ENCODE results near the gene AMER2. TPM values are rescaled to one million over a fixed set of nuclear protein-coding genes. Genes with fewer than 3 reads are reported as not detected.

The AMER2 gene
- total and polyA plus RNA-seq, 2 donors (not counting 1 experiment from before 2014, with no cell fraction given): not detected

DNA sequence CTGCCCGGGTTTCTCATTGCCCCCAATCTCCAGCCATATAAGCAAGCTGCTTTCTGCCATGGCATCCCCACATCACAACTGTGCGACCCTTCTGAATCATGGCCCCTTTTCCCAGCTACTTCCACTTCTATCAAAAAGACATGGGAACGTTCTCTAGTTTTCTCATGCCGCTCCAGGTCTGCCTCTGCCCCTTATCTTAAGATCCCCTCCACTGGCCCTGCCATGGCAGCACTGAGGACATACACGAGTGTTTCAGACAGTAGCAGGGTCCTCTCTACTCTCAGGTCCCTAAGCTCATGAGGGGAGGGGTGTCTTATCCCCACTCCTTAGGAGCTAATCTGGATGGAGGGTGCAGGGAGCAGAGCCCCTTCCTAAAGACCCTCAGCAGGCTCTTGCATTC lies 5.5 kb upstream of the AMER2 start:
- H3K36me3 ChIP-seq (replicated peaks in 1 of 2; ENCODE audit: control extremely low read depth in 1 of 2, control insufficient read depth in 1 of 2, extremely low read depth in 1 of 2, insufficient read depth in 2 of 2, low read length in 1 of 2): no peaks in the 10 kb centered on the region
- intact Hi-C loops (cut with micrococcal nuclease): no loop called here
- peaks cover 6% of the 10 kb centered on the region for H3K9me3 Mint-ChIP-seq (ENCODE audit: insufficient read depth)
- no peak overlapping the region for H3K4me2 ChIP-seq (replicated peaks; ENCODE audit: low read depth, low read length, poor library complexity, severe bottlenecking)
- H3K27ac ChIP-seq (ENCODE audit: low read length in 2 of 2): no peak overlapping the region
- H3K4me3 Mint-ChIP-seq: no peak overlapping the region
- no peak overlapping the region for H3K9ac ChIP-seq (ENCODE audit: low read length)
- no peak for TF ChIP-seq EZH2 (IDR thresholded peaks at IDR 0.05; ENCODE audit: borderline replicate concordance, insufficient read depth, low read depth, low read length, poor library complexity, severe bottlenecking)
- TF ChIP-seq, protein P1, sequence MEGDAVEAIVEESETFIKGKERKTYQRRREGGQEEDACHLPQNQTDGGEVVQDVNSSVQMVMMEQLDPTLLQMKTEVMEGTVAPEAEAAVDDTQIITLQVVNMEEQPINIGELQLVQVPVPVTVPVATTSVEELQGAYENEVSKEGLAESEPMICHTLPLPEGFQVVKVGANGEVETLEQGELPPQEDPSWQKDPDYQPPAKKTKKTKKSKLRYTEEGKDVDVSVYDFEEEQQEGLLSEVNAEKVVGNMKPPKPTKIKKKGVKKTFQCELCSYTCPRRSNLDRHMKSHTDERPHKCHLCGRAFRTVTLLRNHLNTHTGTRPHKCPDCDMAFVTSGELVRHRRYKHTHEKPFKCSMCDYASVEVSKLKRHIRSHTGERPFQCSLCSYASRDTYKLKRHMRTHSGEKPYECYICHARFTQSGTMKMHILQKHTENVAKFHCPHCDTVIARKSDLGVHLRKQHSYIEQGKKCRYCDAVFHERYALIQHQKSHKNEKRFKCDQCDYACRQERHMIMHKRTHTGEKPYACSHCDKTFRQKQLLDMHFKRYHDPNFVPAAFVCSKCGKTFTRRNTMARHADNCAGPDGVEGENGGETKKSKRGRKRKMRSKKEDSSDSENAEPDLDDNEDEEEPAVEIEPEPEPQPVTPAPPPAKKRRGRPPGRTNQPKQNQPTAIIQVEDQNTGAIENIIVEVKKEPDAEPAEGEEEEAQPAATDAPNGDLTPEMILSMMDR (IDR thresholded peaks at IDR 0.05): no peak
- H3K4me3 ChIP-seq (ENCODE audit: control extremely low read depth in 1 of 5, extremely low read depth in 1 of 5, insufficient read depth in 1 of 5, low read depth in 2 of 5, low read length in 4 of 5): no peak overlapping the region
- DNase-seq (no peak), ATAC-seq (ENCODE audit: low read depth) (no peak)
- H3K27ac Mint-ChIP-seq: no peak overlapping the region
- H3K27me3 ChIP-seq (replicated peaks in 1 of 4; ENCODE audit: control extremely low read depth in 1 of 4, control insufficient read depth in 3 of 4, insufficient read depth in 4 of 4, low read length in 3 of 4): peaks cover 0 to 33% (median 10%) of the 10 kb centered on the region in 4 experiments
- peaks cover 0 to 12% (median 0%) of the 10 kb centered on the region in 3 donors for H3K9me3 ChIP-seq (ENCODE audit: control extremely low read depth in 1 of 3, control insufficient read depth in 2 of 3, insufficient read depth in 1 of 3, low read length in 2 of 3)
- ChIA-PET CTCF (no interaction called here), POLR2A (no interaction called here)
- 99% methylated on average over 4 of the region's 5 CpGs for WGBS (ENCODE audit: insufficient coverage)
- H3K79me2 ChIP-seq (ENCODE audit: control insufficient read depth, insufficient read depth, low read length): no peaks in the 10 kb centered on the region
- H3K4me1 Mint-ChIP-seq: peaks cover 35% of the 10 kb centered on the region
- H2AFZ ChIP-seq (ENCODE audit: insufficient read depth, low read depth, low read length, poor library complexity, severe bottlenecking): no peak overlapping the region
- no peaks in the 10 kb centered on the region for H4K20me1 ChIP-seq (ENCODE audit: control insufficient read depth, insufficient read depth, low read length, poor library complexity, severe bottlenecking)
- H3K27me3 Mint-ChIP-seq: peaks cover 60% of the 10 kb centered on the region
- peaks cover 16 to 17% of the 10 kb centered on the region in 2 donors for H3K4me1 ChIP-seq (ENCODE audit: control insufficient read depth in 2 of 2, insufficient read depth in 2 of 2, low read length in 2 of 2)

GRCh38 chr13:25177012-25177411 lies 4.9 kb upstream of the AMER2 start:
- Histone ChIP-seq H3K9ac (ENCODE audit: low read length) (no peak overlapping the region), H3K27ac (ENCODE audit: low read length in 2 of 2) (no peak overlapping the region), H3K79me2 (ENCODE audit: control insufficient read depth, insufficient read depth, low read length) (no peaks in the 10 kb centered on the region), H3K36me3 (replicated peaks in 1 of 2; ENCODE audit: control extremely low read depth in 1 of 2, control insufficient read depth in 1 of 2, extremely low read depth in 1 of 2, insufficient read depth in 2 of 2, low read length in 1 of 2) (no peaks in the 10 kb centered on the region), H2AFZ (ENCODE audit: insufficient read depth, low read depth, low read length, poor library complexity, severe bottlenecking) (no peak overlapping the region), H3K4me2 (replicated peaks; ENCODE audit: low read depth, low read length, poor library complexity, severe bottlenecking) (no peak overlapping the region), H3K9me3 (ENCODE audit: control extremely low read depth in 1 of 3, control insufficient read depth in 2 of 3, insufficient read depth in 1 of 3, low read length in 2 of 3) (peaks cover 0 to 12% (median 0%) of the 10 kb centered on the region in 3 donors), H3K4me1 (ENCODE audit: control insufficient read depth in 2 of 2, insufficient read depth in 2 of 2, low read length in 2 of 2) (peaks cover 18 to 22% of the 10 kb centered on the region in 2 donors), H3K4me3 (ENCODE audit: control extremely low read depth in 1 of 5, extremely low read depth in 1 of 5, insufficient read depth in 1 of 5, low read depth in 2 of 5, low read length in 4 of 5) (no peak overlapping the region), H4K20me1 (ENCODE audit: control insufficient read depth, insufficient read depth, low read length, poor library complexity, severe bottlenecking) (no peaks in the 10 kb centered on the region), H3K27me3 (replicated peaks in 1 of 4; ENCODE audit: control extremely low read depth in 1 of 4, control insufficient read depth in 3 of 4, insufficient read depth in 4 of 4, low read length in 3 of 4) (peaks cover 0 to 37% (median 15%) of the 10 kb centered on the region in 4 experiments)
- intact Hi-C loops (cut with micrococcal nuclease): no loop called here
- ATAC-seq (ENCODE audit: low read depth) (no peak), DNase-seq (no peak)
- Mint-ChIP-seq H3K27me3 (peaks cover 66% of the 10 kb centered on the region), H3K4me3 (no peak overlapping the region), H3K9me3 (ENCODE audit: insufficient read depth) (peaks cover 6% of the 10 kb centered on the region), H3K27ac (no peak overlapping the region), H3K4me1 (peaks cover 34% of the 10 kb centered on the region)
- POLR2A ChIA-PET: no interaction called here
- no peak for TF ChIP-seq EZH2 (IDR thresholded peaks at IDR 0.05; ENCODE audit: borderline replicate concordance, insufficient read depth, low read depth, low read length, poor library complexity, severe bottlenecking)
- TF ChIP-seq, protein P1 (IDR thresholded peaks at IDR 0.05): no peak
- whole genome bisulfite sequencing (ENCODE audit: insufficient coverage): 69% methylated on average over 1 of the region's 1 CpG
- CTCF ChIA-PET: no interaction called here

All from B cell (primary cell).